NCI-H187 (cell line): ENCODE measurements around the gene SAMD9.
A peak's percentile ranks its signal among the peaks of the same experiment; 100 is the strongest.
"Not testable (repeated sequence)": the region's sequence is repeated elsewhere in the genome, so short reads cannot be mapped to it uniquely, and the experiment has no call there.

Source experiments
- DNase-seq, 2 experiments: peaks; one replicate each; lab custom pipeline; 2025; lab: John Stamatoyannopoulos, UW

Gene SAMD9

GRCh38 chr7:93117852-93118530, at the start of gene SAMD9:
SAMD9 (minus strand) TSS chr7:93117979; CDS start chr7:93106097, 11,882 bp downstream.
- peak; percentile 14 to 45 for DNase-seq

DNA sequence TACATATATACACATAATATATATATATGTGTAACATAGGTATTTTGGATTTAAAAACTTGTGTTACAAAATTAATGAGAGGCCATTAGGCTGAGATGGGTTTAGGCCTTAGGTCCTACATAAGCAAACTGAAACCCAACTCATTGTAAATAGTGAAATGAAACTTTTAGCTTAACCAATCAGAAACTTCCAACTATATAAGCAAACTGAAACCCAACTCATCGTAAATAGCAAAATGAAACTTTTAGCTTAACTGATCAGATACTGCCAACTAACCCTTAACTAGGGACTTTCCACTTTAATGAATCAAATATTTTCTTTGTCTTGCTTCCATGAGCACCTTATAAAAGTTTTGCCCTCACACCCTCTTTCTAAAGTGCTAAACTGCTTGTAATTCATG, 47.7 kb upstream of the SAMD9 start:
- no peak for DNase-seq

- DNase-seq, result no peak
These were observed 47.0 kb upstream of the SAMD9 start for GRCh38 chr7:93164766-93165165.

DNA sequence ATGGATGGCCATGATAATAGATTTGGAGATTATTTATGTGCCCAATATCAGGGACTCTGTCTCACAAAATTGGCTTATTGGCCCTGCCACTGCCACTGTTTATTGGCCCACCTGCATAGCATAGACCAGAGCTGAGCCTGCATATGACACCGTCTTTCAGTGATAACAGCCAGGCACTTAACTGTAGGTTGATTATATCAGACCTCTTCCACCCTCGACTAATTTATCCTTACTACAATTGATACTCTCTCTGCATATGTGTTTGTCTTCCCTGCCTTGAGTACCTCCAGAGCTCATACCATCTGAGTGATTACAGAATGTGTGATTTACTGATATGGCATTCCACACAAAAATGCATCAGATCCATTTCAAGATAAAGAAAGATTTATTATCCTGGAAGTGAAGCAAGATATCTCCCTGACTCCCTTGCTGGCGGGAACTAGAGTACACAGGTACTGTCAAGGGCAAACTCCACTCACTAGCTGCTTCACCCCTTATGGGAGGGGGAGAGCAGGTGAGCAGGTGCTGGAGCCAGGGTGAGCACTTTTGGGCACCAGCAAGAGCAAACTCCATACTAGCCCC, 43.5 kb upstream of the SAMD9 start:
- no peak for DNase-seq

DNA sequence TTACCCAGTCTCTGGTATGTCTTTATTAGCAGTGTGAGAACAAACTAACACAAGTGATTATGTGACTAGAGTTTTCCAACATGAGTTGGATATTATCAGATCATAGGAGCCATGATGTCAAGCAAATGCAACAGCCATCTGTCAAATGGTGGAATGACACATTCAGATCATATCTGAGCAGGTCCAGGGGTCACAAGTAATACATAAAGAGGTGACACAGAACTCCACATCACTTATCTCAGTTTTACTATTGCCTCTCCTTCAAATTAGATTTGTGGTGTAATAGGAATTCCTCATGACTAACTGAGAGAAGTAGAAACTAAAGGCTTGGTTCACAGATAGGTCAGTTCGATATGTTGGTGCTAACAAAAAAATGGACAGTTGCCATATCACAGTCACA, 42.6 kb upstream of the SAMD9 start:
- DNase-seq, result no peak

DNA sequence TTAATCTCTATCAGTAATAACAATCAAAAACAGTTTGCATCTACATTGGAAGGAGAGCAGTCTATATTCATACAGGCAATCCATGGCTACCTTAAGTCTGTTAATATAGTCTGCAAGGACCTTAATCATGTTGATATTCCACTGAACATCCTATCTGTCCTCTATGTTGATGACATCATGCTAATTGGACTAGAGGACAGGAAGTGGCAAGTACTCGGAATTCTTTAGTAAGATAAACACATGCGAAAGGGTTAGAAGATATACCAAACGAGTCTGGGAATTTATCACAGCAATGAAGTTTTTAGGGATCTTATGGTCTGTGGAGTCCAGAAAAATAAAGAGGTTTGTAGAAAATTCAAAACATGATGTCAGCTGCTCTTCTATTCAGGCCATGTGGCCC, 41.7 kb upstream of the SAMD9 start:
- DNase-seq, result no peak

DNA sequence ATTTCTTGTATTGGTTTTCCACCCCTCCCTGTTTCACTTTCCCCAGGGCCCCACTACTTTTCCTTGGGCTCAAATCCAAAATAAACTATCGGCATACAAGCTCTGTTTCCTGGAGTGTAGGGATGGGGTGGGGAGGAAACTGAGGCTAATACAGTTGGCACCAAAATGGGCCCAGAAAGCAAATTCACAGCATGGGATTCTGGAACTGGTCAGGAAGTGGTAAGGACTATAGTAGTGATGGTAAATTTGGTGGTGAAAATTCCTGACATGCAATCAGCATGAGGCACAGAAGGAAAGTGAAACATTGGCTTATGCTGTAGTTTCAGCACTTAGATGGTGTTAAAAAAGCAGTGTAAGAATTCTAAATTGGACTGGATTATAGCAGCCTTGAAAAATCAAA, 39.1 kb upstream of the SAMD9 start:
- DNase-seq, result no peak

- DNase-seq, result no peak
These were observed 32.5 kb upstream of the SAMD9 start for GRCh38 chr7:93150200-93150835.

DNA sequence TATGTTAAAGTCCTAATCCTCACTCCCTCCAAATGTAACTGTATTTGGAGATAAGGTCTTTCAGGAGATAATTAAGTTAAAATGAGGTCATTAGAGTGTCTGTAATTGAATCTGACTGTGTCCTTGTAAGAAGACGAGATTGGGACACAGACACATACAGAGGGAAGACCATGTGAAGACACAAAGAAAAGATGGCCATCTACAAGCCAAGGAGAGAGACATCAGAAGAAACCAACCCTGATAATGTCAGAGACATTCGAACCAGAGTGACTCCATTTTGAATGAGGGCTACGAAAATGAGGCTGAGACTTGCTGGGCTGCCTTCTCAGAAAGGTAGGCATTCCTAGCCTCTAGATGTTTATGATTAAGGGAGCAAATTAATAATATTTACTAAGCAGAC, 30.9 kb upstream of the SAMD9 start:
- DNase-seq, result no peak

DNA sequence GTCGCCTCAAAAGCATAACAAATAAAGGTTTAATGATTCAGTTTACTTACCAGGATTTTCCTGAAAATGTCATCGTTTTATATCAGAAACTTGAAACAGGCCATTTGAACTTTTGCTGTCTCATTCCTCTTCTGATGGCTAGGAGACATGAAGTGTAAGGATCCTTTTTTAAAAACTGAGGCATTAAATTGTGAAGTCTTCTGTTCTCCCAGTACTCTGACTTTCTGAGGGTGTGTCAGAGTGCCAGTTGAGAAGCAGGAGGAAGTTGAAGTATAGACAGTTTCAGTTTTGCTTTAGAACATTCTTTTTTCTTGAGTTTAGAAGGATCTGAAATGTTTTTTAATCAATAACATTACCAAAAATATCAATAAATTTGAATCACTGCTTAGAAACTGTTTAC, 30.4 kb upstream of the SAMD9 start, which contains the start of gene SAMD9L:
Gene SAMD9L (minus strand): TSS at position 242 of the 400 bp plus-strand sequence. CDS start 12,414 bp downstream, outside the sequence.
- no peak for DNase-seq

- no peak for DNase-seq
These were observed 29.6 kb upstream of the SAMD9 start for GRCh38 chr7:93147363-93147762.

- DNase-seq, result no peak
These were observed 28.8 kb upstream of the SAMD9 start for GRCh38 chr7:93146472-93147141.

DNA sequence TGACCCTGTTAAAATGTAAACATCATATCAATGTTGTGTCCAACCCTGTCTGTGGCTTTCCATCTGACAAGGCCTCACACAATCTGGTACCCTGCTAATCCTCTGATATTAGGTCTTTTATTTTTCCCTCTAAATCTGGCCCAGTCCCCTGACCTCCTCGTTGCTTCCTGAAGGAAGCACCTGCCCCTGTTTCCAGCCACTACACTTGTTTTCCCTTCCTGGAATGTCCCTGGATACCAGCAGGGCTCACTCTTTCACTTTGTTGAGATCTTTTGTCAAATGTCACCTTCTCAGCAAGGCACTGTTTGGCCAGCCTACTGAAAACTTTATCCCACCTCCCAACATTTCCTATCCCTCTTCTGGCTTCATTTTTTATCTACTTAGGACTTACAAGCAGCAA, 28.3 kb upstream of the SAMD9 start:
- DNase-seq, result no peak

- DNase-seq, result no peak
These were observed 27.6 kb upstream of the SAMD9 start for GRCh38 chr7:93145354-93145753.

GRCh38 chr7:93142127-93142526, 24.3 kb upstream of the SAMD9 start:
- no peak for DNase-seq

DNA sequence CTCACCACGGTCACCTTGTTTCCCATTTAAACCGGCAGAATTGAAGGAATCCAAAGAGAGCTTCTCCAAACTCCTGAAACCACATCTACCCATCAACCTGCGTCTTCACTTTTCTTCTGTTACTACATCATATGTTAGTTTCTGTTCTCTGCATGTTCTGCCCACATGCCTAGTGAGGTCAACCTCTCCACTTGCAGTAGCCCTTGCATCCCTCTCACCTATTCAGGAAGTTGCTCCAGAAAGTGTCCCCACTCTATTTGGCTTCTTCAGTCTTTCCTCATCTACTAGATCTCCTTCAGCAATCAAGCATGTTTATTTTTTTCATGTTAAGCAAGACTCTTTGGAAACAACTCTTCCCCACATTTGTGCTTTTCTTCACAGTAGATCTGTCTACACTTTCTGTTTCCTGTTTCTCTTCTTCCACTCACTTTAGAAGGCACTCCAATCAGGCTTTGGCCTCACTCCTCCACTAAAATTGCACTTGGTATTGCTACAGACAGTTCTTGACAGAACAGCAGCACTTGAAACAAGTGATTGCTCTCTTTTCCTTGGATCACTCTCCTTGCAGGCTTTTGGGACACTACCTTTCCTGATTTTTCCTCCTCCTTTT, 22.9 kb upstream of the SAMD9 start:
- no peak for DNase-seq

GRCh38 chr7:93138576-93138975, 20.8 kb upstream of the SAMD9 start:
- DNase-seq, result no peak

- DNase-seq, result no peak
These were observed 15.2 kb upstream of the SAMD9 start for GRCh38 chr7:93133005-93133404.

GRCh38 chr7:93132216-93132615, 14.4 kb upstream of the SAMD9 start:
- DNase-seq, result no peak

DNA sequence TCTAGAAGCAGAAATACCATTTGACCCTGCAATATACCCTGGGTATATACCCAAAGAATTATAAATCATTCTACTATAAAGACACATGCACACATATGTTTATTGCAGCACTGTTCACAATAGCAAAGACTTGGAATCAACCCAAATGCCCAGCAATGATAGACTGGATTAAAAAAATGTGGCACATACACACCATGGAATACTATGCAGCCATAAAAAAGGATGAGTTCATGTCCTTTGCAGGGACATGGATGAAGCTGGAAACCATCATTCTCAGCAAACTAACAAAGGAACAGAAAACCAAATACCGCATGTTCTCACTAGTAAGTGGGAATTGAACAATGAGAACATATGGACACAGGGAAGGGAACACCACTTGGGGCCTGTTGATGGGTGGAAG, 9.2 kb upstream of the SAMD9 start:
- not testable (repeated sequence) for DNase-seq

DNA sequence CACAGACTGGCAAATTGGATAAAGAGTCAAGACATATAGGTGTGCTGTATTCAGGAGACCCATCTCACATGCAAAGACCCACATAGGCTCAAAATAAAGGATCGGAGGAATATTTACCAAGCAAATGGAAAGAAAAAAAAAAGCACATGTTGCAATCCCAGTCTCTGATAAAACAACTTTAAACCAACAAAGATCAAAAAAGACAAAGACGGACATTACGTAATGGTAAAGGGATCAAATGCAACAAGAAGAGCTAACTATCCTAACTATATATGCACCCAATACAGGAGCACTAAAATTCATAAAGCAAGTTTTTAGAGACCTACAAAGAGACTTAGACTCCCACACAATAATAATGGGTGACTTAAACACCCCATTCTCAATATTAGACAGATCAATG, 5.8 kb upstream of the SAMD9 start:
- not testable (repeated sequence) for DNase-seq
